Measurements from ENCODE around the gene SYT8.

GRCh38 chr11:1839204-1839923 is 4.6 kb downstream of the SYT8 start:
- TF ChIP-seq CTCF (IDR thresholded peaks at IDR 0.05) (no peak), POLR2A (IDR thresholded peaks at IDR 0.05) (no peak)
